Stimulated activated CD8-positive, alpha-beta memory T cell treated with anti-CD3 and anti-CD28 coated beads, Interleukin-7, amount 100 ng/mL, for 1 hour (primary cell): Measurements from ENCODE around the gene ELMO2.

Experiments used
- DNase-seq, 2 donors: peaks; one replicate each; pipeline ENCODE4 v3.0.0-alpha.2; 2020; ENCODE audit warnings: low read depth in 2 of 2

Gene ELMO2

GRCh38 chr20:46352370-46352938 lies 54.0 kb downstream of the ELMO2 start:
- no peak for DNase-seq

- DNase-seq = no peak
Measured at GRCh38 chr20:46351357-46352058, 54.9 kb downstream of the ELMO2 start.

GRCh38 chr20:46350986-46351267 lies 55.5 kb downstream of the ELMO2 start:
- no peak for DNase-seq

- no peak for DNase-seq
Measured at GRCh38 chr20:46350201-46350985, 56.0 kb downstream of the ELMO2 start.

GRCh38 chr20:46349742-46350056 lies 56.7 kb downstream of the ELMO2 start:
- no peak for DNase-seq

- no peak for DNase-seq
Measured at GRCh38 chr20:46349035-46349741, 57.2 kb downstream of the ELMO2 start.

- no peak for DNase-seq
Measured at GRCh38 chr20:46347841-46348803, 58.3 kb downstream of the ELMO2 start.

- DNase-seq = no peak
Measured at GRCh38 chr20:46346770-46347169, 59.6 kb downstream of the ELMO2 start.

- DNase-seq = no peak
Measured at GRCh38 chr20:46344488-46345162, 61.8 kb downstream of the ELMO2 start.

- no peak for DNase-seq
Measured at GRCh38 chr20:46343975-46344357, 62.4 kb downstream of the ELMO2 start.

- no peak for DNase-seq
Measured at GRCh38 chr20:46343348-46343974, 63.0 kb downstream of the ELMO2 start.

- DNase-seq = no peak
Measured at GRCh38 chr20:46342451-46343347, 63.7 kb downstream of the ELMO2 start.

GRCh38 chr20:46342010-46342378 lies 64.4 kb downstream of the ELMO2 start:
- no peak for DNase-seq

GRCh38 chr20:46341074-46342009 lies 65.1 kb downstream of the ELMO2 start:
- no peak for DNase-seq

GRCh38 chr20:46339037-46339436 lies 67.4 kb downstream of the ELMO2 start:
- DNase-seq = no peak

- DNase-seq = no peak
Measured at GRCh38 chr20:46336735-46337134, 69.7 kb downstream of the ELMO2 start.

GRCh38 chr20:46334303-46334904 lies 72.0 kb downstream of the ELMO2 start:
- no peak for DNase-seq
